Measurements from ENCODE around the gene HARS2. TPM values are rescaled to one million over a fixed set of nuclear protein-coding genes. Genes with fewer than 3 reads are reported as not detected.

The HARS2 gene
- total RNA-seq, 4 donors from 2014 or later: 2.6 to 38.0 (median 15.7) TPM

DNA sequence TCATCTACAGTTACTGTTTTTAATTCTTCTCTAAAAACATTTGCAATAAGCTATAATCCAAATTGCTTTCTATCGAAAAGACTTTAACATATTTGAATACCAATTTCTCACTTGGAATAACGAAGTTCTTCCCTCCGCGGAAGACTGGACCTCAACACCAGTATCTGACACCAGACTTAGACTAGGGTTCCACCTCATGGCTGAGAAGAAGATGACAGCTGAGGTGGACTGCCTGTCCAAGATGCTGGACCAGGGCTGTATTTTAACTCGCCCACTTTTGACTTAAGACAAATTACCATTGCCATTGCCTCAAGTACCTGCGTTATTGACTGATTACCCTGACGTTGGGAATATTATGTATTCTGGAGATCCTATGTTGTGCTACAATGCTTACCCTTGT is 43.1 kb downstream of the HARS2 start:
- DNase-seq: no peak
- no peaks in the 10 kb centered on the region for H3K36me3 ChIP-seq
- intact Hi-C loops (cut with DNase I; ENCODE audit: low total_unique reads): no loop called here
- H3K27me3 ChIP-seq: no peaks in the 10 kb centered on the region
- no peak overlapping the region for H3K4me3 ChIP-seq
- no peaks in the 10 kb centered on the region for H3K4me1 ChIP-seq
- no peak for TF ChIP-seq POLR2A (IDR thresholded peaks at IDR 0.05)
- TF ChIP-seq, protein P1, sequence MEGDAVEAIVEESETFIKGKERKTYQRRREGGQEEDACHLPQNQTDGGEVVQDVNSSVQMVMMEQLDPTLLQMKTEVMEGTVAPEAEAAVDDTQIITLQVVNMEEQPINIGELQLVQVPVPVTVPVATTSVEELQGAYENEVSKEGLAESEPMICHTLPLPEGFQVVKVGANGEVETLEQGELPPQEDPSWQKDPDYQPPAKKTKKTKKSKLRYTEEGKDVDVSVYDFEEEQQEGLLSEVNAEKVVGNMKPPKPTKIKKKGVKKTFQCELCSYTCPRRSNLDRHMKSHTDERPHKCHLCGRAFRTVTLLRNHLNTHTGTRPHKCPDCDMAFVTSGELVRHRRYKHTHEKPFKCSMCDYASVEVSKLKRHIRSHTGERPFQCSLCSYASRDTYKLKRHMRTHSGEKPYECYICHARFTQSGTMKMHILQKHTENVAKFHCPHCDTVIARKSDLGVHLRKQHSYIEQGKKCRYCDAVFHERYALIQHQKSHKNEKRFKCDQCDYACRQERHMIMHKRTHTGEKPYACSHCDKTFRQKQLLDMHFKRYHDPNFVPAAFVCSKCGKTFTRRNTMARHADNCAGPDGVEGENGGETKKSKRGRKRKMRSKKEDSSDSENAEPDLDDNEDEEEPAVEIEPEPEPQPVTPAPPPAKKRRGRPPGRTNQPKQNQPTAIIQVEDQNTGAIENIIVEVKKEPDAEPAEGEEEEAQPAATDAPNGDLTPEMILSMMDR (IDR thresholded peaks at IDR 0.05): peak in 3 of 4 experiments; percentile 26 to 39 (median 36)
- no peak overlapping the region for H3K27ac ChIP-seq
- no peaks in the 10 kb centered on the region for H3K9me3 ChIP-seq

GRCh38 chr5:140737486-140737885 is 46.2 kb downstream of the HARS2 start:
- H3K27ac ChIP-seq: no peak overlapping the region
- H3K4me1 ChIP-seq: no peaks in the 10 kb centered on the region
- no peak for DNase-seq
- no peak overlapping the region for H3K4me3 ChIP-seq
- no peaks in the 10 kb centered on the region for H3K27me3 ChIP-seq
- intact Hi-C loops (cut with DNase I; ENCODE audit: low total_unique reads): no loop called here
- no peaks in the 10 kb centered on the region for H3K36me3 ChIP-seq
- no peaks in the 10 kb centered on the region for H3K9me3 ChIP-seq
- TF ChIP-seq POLR2A (IDR thresholded peaks at IDR 0.05): no peak
- TF ChIP-seq, protein P1 (IDR thresholded peaks at IDR 0.05): no peak

DNA sequence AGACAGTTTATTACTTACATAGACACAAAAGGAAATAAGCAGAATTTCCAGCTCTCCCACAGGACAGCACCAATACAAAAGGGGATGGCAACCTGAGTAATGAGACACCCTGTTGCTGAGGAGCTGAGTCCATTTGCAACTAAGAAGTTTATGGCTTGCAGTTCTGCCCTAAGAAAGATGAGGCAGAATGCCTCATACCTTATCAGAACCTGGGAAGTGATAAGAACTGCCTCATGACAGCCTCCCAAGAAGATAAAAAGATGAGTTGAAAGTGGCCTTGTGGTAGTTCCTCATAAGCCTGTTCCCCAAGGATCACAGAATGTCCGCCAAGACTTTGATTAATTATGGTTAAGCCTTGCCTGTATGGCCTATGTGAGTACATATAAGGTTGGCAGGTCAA is 50.7 kb downstream of the HARS2 start:
- no peak overlapping the region for H3K27ac ChIP-seq
- no peaks in the 10 kb centered on the region for H3K27me3 ChIP-seq
- DNase-seq: no peak
- H3K36me3 ChIP-seq: no peaks in the 10 kb centered on the region
- H3K4me1 ChIP-seq: no peaks in the 10 kb centered on the region
- intact Hi-C loops (cut with DNase I; ENCODE audit: low total_unique reads): no loop called here
- H3K4me3 ChIP-seq: no peak overlapping the region
- H3K9me3 ChIP-seq: no peaks in the 10 kb centered on the region
- no peak for TF ChIP-seq POLR2A (IDR thresholded peaks at IDR 0.05)
- TF ChIP-seq, protein P1 (IDR thresholded peaks at IDR 0.05): no peak

Small RNA genes lying within 50 kb of the gene (microRNA-seq; reads per million reads assigned to microRNA genes)
- gene MIR3655 (ENCODE audit: borderline microRNAs expressed, borderline replicate concordance): not detected

Small RNA genes lying within 50 kb of the gene (small RNA-seq; reads per million reads assigned to genes)
- gene VTRNA1-1 (14.6 reads per million, percentile 90 among the genes with 10 or more reads in this experiment), gene VTRNA1-2 (0.24 reads per million), gene VTRNA1-3 (0.30 reads per million)

Other genes starting within 250 kb of the HARS2 start
- gene EIF4EBP3, start 143.8 kb upstream of the HARS2 start, total RNA-seq: 1 to 10 TPM in 1 of 4 donors, not detected in 3; 7.8 TPM
- 10 to 100 TPM in 3 of 4 donors, 1 to 10 TPM in 1; 2.6 to 32.6 (median 22.9) TPM for gene SRA1, start 134.0 kb upstream of the HARS2 start, total RNA-seq
- gene APBB3, start 126.9 kb upstream of the HARS2 start, total RNA-seq: 10 to 100 TPM in 3 of 4 donors, 1 to 10 TPM in 1; 6.5 to 54.7 (median 27.4) TPM
- 10 to 100 TPM in 3 of 4 donors, 1 to 10 TPM in 1; 6.4 to 39.7 (median 21.7) TPM for gene SLC35A4, start 126.6 kb upstream of the HARS2 start, total RNA-seq
- gene CD14, start 58.3 kb upstream of the HARS2 start, total RNA-seq: 10 to 100 TPM in 3 of 4 donors, under 1 TPM in 1; 0.51 to 48.5 (median 34.0) TPM
- 10 to 100 TPM in 3 of 4 donors, 1 to 10 TPM in 1; 6.2 to 36.2 (median 22.7) TPM for gene TMCO6, start 52.0 kb upstream of the HARS2 start, total RNA-seq
- 100 to 1,000 TPM in 1 of 4 donors, 10 to 100 TPM in 3; 17.2 to 103 (median 35.6) TPM for gene NDUFA2, start 43.8 kb upstream of the HARS2 start, total RNA-seq
- gene IK, start 43.6 kb upstream of the HARS2 start, total RNA-seq: 100 to 1,000 TPM in 2 of 4 donors, 10 to 100 TPM in 2; 60.9 to 265 (median 89.3) TPM
- 10 to 100 TPM in 3 of 4 donors, 1 to 10 TPM in 1; 5.9 to 21.9 (median 17.9) TPM for gene WDR55, start 26.6 kb upstream of the HARS2 start, total RNA-seq
- 1 to 10 TPM in 2 of 4 donors, under 1 TPM in 2; 0.28 to 2.6 (median 0.92) TPM for gene DND1, start 17.9 kb upstream of the HARS2 start, total RNA-seq
- gene HARS1, start 85 bp upstream of the HARS2 start, total RNA-seq: 10 to 100 TPM; 20.3 to 50.5 (median 40.4) TPM
- 10 to 100 TPM; 18.2 to 41.9 (median 30.4) TPM for gene ZMAT2, start 9.0 kb downstream of the HARS2 start, total RNA-seq
- gene PCDHA1, start 94.7 kb downstream of the HARS2 start, total RNA-seq: under 1 TPM in 1 of 4 donors, not detected in 3; 0.41 TPM
- under 1 TPM in 3 of 4 donors, not detected in 1; 0.26 to 0.76 (median 0.52) TPM for gene PCDHA2, start 103.4 kb downstream of the HARS2 start, total RNA-seq
- 1 to 10 TPM in 3 of 4 donors, not detected in 1; 1.6 to 2.4 (median 1.8) TPM for gene PCDHA3, start 109.6 kb downstream of the HARS2 start, total RNA-seq
- gene PCDHA4, start 115.6 kb downstream of the HARS2 start, total RNA-seq: 1 to 10 TPM in 1 of 4 donors, under 1 TPM in 3; 0.26 to 5.8 (median 0.59) TPM
- 1 to 10 TPM in 1 of 4 donors, under 1 TPM in 2, not detected in 1; 0.61 to 2.3 (median 0.69) TPM for gene PCDHA5, start 130.2 kb downstream of the HARS2 start, total RNA-seq
- 1 to 10 TPM in 3 of 4 donors, under 1 TPM in 1; 0.29 to 2.4 (median 1.3) TPM for gene PCDHA6, start 136.5 kb downstream of the HARS2 start, total RNA-seq
- 10 to 100 TPM in 1 of 4 donors, 1 to 10 TPM in 1, under 1 TPM in 1, not detected in 1; 0.98 to 24.6 (median 2.2) TPM for gene PCDHA7, start 142.8 kb downstream of the HARS2 start, total RNA-seq
- gene PCDHA8, start 149.7 kb downstream of the HARS2 start, total RNA-seq: 1 to 10 TPM in 2 of 4 donors, not detected in 2; 1.2 to 1.9 TPM
- gene PCDHA9, start 156.9 kb downstream of the HARS2 start, total RNA-seq: 1 to 10 TPM in 1 of 4 donors, under 1 TPM in 3; 0.26 to 1.2 (median 0.64) TPM
- 1 to 10 TPM in 2 of 4 donors, under 1 TPM in 2; under 0.01 to 3.1 (median 1.6) TPM for gene PCDHA10, start 164.4 kb downstream of the HARS2 start, total RNA-seq
- gene PCDHA11, start 177.5 kb downstream of the HARS2 start, total RNA-seq: 1 to 10 TPM in 1 of 4 donors, under 1 TPM in 3; 0.26 to 2.1 (median 0.63) TPM
- gene PCDHA12, start 183.9 kb downstream of the HARS2 start, total RNA-seq: 1 to 10 TPM in 3 of 4 donors, under 1 TPM in 1; 0.98 to 9.4 (median 1.5) TPM
- gene PCDHA13, start 190.7 kb downstream of the HARS2 start, total RNA-seq: 1 to 10 TPM in 2 of 4 donors, under 1 TPM in 1, not detected in 1; 0.70 to 2.8 (median 2.1) TPM
- gene PCDHAC1, start 234.8 kb downstream of the HARS2 start, total RNA-seq: 1 to 10 TPM in 2 of 4 donors, under 1 TPM in 1, not detected in 1; under 0.01 to 1.7 (median 1.2) TPM